VCaP (cell line): ENCODE measurements around the gene GPR153.
A peak's percentile ranks its signal among the peaks of the same experiment; 100 is the strongest.

ENCODE experiments used
- H3K27ac ChIP-seq: fragments of 450-650 bp; 2 replicates; pipeline ENCODE4 v1.5.1; 2017
- CTCF ChIP-seq: fragments of 450-650 bp; conservative IDR thresholded peaks from 2 replicates; pipeline ENCODE4 v1.5.1; 2017; ENCODE audit warnings: mild to moderate bottlenecking, moderate library complexity

The GPR153 gene

GRCh38 chr1:6209661-6210580 lies 51.0 kb downstream of the GPR153 start:
- no peak overlapping the region for H3K27ac ChIP-seq
- TF ChIP-seq CTCF, result no peak

GRCh38 chr1:6208723-6209660 lies 51.9 kb downstream of the GPR153 start:
- no peak for TF ChIP-seq CTCF
- H3K27ac ChIP-seq, result no peak overlapping the region

- no peak for TF ChIP-seq CTCF
- no peak overlapping the region for H3K27ac ChIP-seq
Observed at GRCh38 chr1:6207921-6208320, 53.0 kb downstream of the GPR153 start.

GRCh38 chr1:6207075-6207885 lies 53.6 kb downstream of the GPR153 start:
- TF ChIP-seq CTCF, result no peak
- no peak overlapping the region for H3K27ac ChIP-seq

- no peak for TF ChIP-seq CTCF
- H3K27ac ChIP-seq, result peak overlapping the region; percentile 87
Observed at GRCh38 chr1:6206520-6206855, 54.4 kb downstream of the GPR153 start.

GRCh38 chr1:6205849-6206519 lies 54.9 kb downstream of the GPR153 start, which contains the start of gene RNF207:
Gene RNF207 (plus strand): TSS chr1:6206119. CDS start chr1:6206536, 417 bp downstream.
- TF ChIP-seq CTCF, result no peak
- peak within 1 kb of the TSS; percentile 87 for H3K27ac ChIP-seq
